CD14-positive monocyte (primary cell): ENCODE data around the gene SCN8A. TPM values are rescaled to one million over a fixed set of nuclear protein-coding genes. Genes with fewer than 3 reads are reported as not detected.

ENCODE experiments used
- DNase-seq, 3 donors: peaks; one replicate each; pipeline ENCODE4 v3.0.0-alpha.2; 2011 to 2022
- H2AFZ ChIP-seq: 2 replicates; pipeline ENCODE4 v1.6.0; 2012; ENCODE audit warnings: mild to moderate bottlenecking, low read depth, low read length, inconsistent platforms; ENCODE audit not compliant: insufficient read depth, poor library complexity, severe bottlenecking
- H3K27ac ChIP-seq, 2 donors: 1 replicate in 1 of 2; 2 replicates in 1 of 2; pipeline ENCODE4 v1.5.1; 2012 to 2013; ENCODE audit warnings: low read length in 2 of 2, control low read depth in 1 of 2, inconsistent platforms in 1 of 2, low read depth in 1 of 2, mild to moderate bottlenecking in 1 of 2
- H3K27me3 ChIP-seq, 2 donors: one replicate each; pipeline versions ENCODE4 v1.6.0 to v1.6.1; 2011 to 2013; ENCODE audit warnings: low read length in 2 of 2; ENCODE audit not compliant: control insufficient read depth in 2 of 2, insufficient read depth in 2 of 2
- H3K36me3 ChIP-seq, 2 donors: replicated peaks in 1 of 2; 1 replicate in 1 of 2; 2 replicates in 1 of 2; pipeline versions ENCODE4 v1.5.1 to v1.6.1; 2012 to 2013; ENCODE audit warnings: low read length in 2 of 2, control low read depth in 1 of 2, inconsistent platforms in 1 of 2, mild to moderate bottlenecking in 1 of 2; ENCODE audit not compliant: insufficient read depth in 2 of 2, control insufficient read depth in 1 of 2
- H3K4me1 ChIP-seq, 2 donors: 1 replicate in 1 of 2; 2 replicates in 1 of 2; pipeline versions ENCODE4 v1.5.1 to v1.6.1; 2012 to 2013; ENCODE audit warnings: low read length in 2 of 2, control low read depth in 1 of 2, inconsistent platforms in 1 of 2, mild to moderate bottlenecking in 1 of 2, moderate library complexity in 1 of 2; ENCODE audit not compliant: insufficient read depth in 2 of 2, control insufficient read depth in 1 of 2
- H3K4me2 ChIP-seq: replicated peaks from 2 replicates; pipeline ENCODE3; 2012; ENCODE audit warnings: low read length, moderate library complexity, mild to moderate bottlenecking; ENCODE audit not compliant: poor library complexity, severe bottlenecking; ENCODE audit errors: extremely low read depth
- H3K4me3 ChIP-seq, 3 experiments: fragments of 200-600 bp in 1 of 3; sonication (generic) in 1 of 3; replicated peaks in 1 of 3; 1 replicate in 2 of 3; 2 replicates in 1 of 3; pipeline ENCODE4 v1.5.1; 2011 to 2013; ENCODE audit warnings: low read length in 3 of 3, mild to moderate bottlenecking in 3 of 3, control low read depth in 2 of 3, low read depth in 2 of 3, inconsistent platforms in 1 of 3, moderate library complexity in 1 of 3
- H3K79me2 ChIP-seq: 2 replicates; pipeline ENCODE4 v1.6.0; 2012; ENCODE audit warnings: mild to moderate bottlenecking, control low read depth, inconsistent platforms, low read length, moderate library complexity; ENCODE audit not compliant: insufficient read depth
- H3K9ac ChIP-seq: 2 replicates; pipeline ENCODE4 v1.6.0; 2017; ENCODE audit warnings: low read length, mild to moderate bottlenecking; ENCODE audit not compliant: insufficient read depth, poor library complexity, severe bottlenecking
- H3K9me3 ChIP-seq, 2 donors: replicated peaks in 1 of 2; 1 replicate in 1 of 2; 2 replicates in 1 of 2; pipeline versions ENCODE4 v1.5.1 to v1.6.1; 2012 to 2013; ENCODE audit warnings: low read length in 2 of 2, control low read depth in 1 of 2; ENCODE audit not compliant: control insufficient read depth in 1 of 2, insufficient read depth in 1 of 2
- H4K20me1 ChIP-seq: 2 replicates; pipeline ENCODE4 v1.6.0; 2012; ENCODE audit warnings: mild to moderate bottlenecking, low read length, control low read depth, moderate library complexity; ENCODE audit not compliant: insufficient read depth
- H3K27ac Mint-ChIP-seq, 7 donors: one replicate each; pipeline ENCODE4 v1.8.0; 2020; ENCODE audit warnings: mild to moderate bottlenecking in 7 of 7, mixed read lengths in 7 of 7, moderate library complexity in 6 of 7, inconsistent platforms in 2 of 7
- H3K27me3 Mint-ChIP-seq, 3 donors: one replicate each; pipeline ENCODE4 v1.8.0; 2021 to 2022; ENCODE audit warnings: low read depth in 3 of 3, mild to moderate bottlenecking in 3 of 3, mixed read lengths in 3 of 3, moderate library complexity in 3 of 3, inconsistent platforms in 1 of 3
- H3K36me3 Mint-ChIP-seq, 2 donors: one replicate each; pipeline ENCODE4 v1.8.0; 2020; ENCODE audit warnings: mixed read lengths in 2 of 2, inconsistent platforms in 1 of 2, mild to moderate bottlenecking in 1 of 2
- H3K4me1 Mint-ChIP-seq: one replicate; pipeline ENCODE4 v1.8.0; 2020; ENCODE audit warnings: mild to moderate bottlenecking, mixed read lengths
- H3K4me3 Mint-ChIP-seq, 2 donors: one replicate each; pipeline ENCODE4 v1.8.0; 2020; ENCODE audit warnings: mild to moderate bottlenecking in 2 of 2, mixed read lengths in 2 of 2, moderate library complexity in 1 of 2
- H3K9me3 Mint-ChIP-seq, 7 donors: one replicate each; pipeline ENCODE4 v1.8.0; 2020 to 2022; ENCODE audit warnings: mixed read lengths in 7 of 7, mild to moderate bottlenecking in 6 of 7, moderate library complexity in 6 of 7, inconsistent platforms in 2 of 7
- CTCF ChIP-seq: fragments of 200-600 bp; IDR thresholded peaks from one replicate; pipeline ENCODE4 v1.8.0; 2022; ENCODE audit warnings: antibody characterized with exemption, mild to moderate bottlenecking
- WGBS: methylation state at CpG from one replicate; pipeline ENCODE4 v1.1.5; 2013; ENCODE audit warnings: missing lambda C conversion rate; ENCODE audit not compliant: insufficient coverage; 5-methylcytosine and 5-hydroxymethylcytosine counted together
- intact Hi-C, 2 donors: fragments of 100-400 bp; cut with micrococcal nuclease; formaldehyde crosslinking; loops; one replicate each; pipeline versions ENCODE4 v1.15.0 to v1.15.1; 2023
- polyA plus RNA-seq, 3 donors: library from polyadenylated mRNA; depleted of rRNA in 1 of 3; unstranded in 2 of 3; stranded (reverse) in 1 of 3; fragments of 300-500 nt in 2 of 3; fragments of >200 nt in 1 of 3; fragmentation: Illumina TruSeq in 2 of 3; gene quantifications; 1 replicate in 2 of 3; 2 replicates in 1 of 3; pipeline ENCODE4 v1.2.3, GENCODE V29; 2012 to 2021

SCN8A gene
- polyA plus RNA-seq, 3 donors = 0.03 TPM; not detected in 2

- intact Hi-C loops = no loop called here
- H3K4me2 ChIP-seq = no peak overlapping the region
- H3K4me1 Mint-ChIP-seq = peaks cover 4% of the 10 kb centered on the region
These were observed 79.0 kb downstream of the SCN8A start for GRCh38 chr12:51669996-51670395.

GRCh38 chr12:51672334-51672733 is 81.3 kb downstream of the SCN8A start:
- intact Hi-C loops = no loop called here
- H3K79me2 ChIP-seq = no peaks in the 10 kb centered on the region
- H4K20me1 ChIP-seq = no peaks in the 10 kb centered on the region
- no peak overlapping the region for H3K4me3 ChIP-seq
- no peaks in the 10 kb centered on the region for H3K9me3 ChIP-seq
- no peak overlapping the region for H3K9ac ChIP-seq
- WGBS = 100% methylated on average over 1 of the region's 1 CpG
- Mint-ChIP-seq H3K4me1 (peaks cover 4% of the 10 kb centered on the region), H3K27ac (no peak overlapping the region), H3K9me3 (no peaks in the 10 kb centered on the region), H3K27me3 (peaks cover 0 to 3% (median 2%) of the 10 kb centered on the region in 3 donors), H3K36me3 (no peaks in the 10 kb centered on the region), H3K4me3 (no peak overlapping the region)
- no peak overlapping the region for H3K27ac ChIP-seq
- DNase-seq = no peak
- no peak overlapping the region for H3K4me2 ChIP-seq
- TF ChIP-seq CTCF = no peak
- no peaks in the 10 kb centered on the region for H3K4me1 ChIP-seq
- no peaks in the 10 kb centered on the region for H3K36me3 ChIP-seq
- no peaks in the 10 kb centered on the region for H3K27me3 ChIP-seq
- no peak overlapping the region for H2AFZ ChIP-seq

More at GRCh38 chr12:51669996-51670395, 79.0 kb downstream of the SCN8A start:
- no peaks in the 10 kb centered on the region for H4K20me1 ChIP-seq
- Mint-ChIP-seq H3K27ac (no peak overlapping the region), H3K4me3 (no peak overlapping the region), H3K36me3 (no peaks in the 10 kb centered on the region), H3K9me3 (no peaks in the 10 kb centered on the region), H3K27me3 (peaks cover 0 to 2% (median 0%) of the 10 kb centered on the region in 3 donors)
- no CpG with 5 or more reads among the region's 1 CpG for WGBS
- H3K9ac ChIP-seq = no peak overlapping the region
- H3K36me3 ChIP-seq = no peaks in the 10 kb centered on the region
- no peak overlapping the region for H2AFZ ChIP-seq
- no peaks in the 10 kb centered on the region for H3K27me3 ChIP-seq
- H3K79me2 ChIP-seq = no peaks in the 10 kb centered on the region
- DNase-seq = no peak
- no peaks in the 10 kb centered on the region for H3K4me1 ChIP-seq
- no peaks in the 10 kb centered on the region for H3K9me3 ChIP-seq
- H3K27ac ChIP-seq = no peak overlapping the region
- no peak overlapping the region for H3K4me3 ChIP-seq
- no peak for TF ChIP-seq CTCF
